Measurements from ENCODE around the gene DCAF8.
A peak's percentile ranks its signal among the peaks of the same experiment; 100 is the strongest.

DCAF8 gene

DNA sequence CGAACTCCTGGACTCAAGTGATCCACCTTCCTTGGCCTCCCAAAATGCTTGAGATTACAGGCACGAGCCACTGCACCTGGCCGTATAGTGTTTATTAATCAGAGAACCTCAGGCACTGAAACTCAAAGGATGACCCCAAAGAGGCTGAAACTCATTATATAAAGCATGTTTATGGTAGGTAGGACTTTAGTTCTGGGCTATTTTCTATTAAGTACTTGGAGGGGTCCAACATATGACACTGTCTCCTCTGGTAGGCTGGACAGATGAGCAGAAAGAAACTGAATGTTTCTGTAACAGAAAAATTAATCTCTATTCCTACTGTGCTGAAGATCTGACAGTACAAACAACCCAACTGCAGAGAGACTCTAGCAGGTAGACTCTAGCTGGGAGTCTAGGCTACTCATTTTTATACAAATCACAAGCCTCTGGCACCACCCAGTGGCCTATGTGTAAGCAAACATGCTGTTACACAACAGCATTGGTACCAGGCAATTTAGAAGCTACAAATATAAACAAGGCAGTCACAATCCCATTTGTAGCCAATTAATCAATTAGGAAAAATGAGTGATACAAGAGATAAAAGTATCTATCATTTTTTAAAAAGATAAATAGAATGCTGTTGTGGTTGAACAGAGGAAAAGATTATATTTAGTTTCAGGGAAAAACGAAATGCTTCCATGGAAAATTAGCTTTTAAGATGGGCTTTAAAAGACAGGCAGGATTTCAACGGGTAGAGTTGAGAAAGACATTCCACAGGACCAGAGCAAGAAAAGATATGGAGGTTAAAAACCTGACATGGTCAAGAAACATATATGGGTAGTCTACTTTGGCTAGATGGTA lies 10.4 kb downstream of the DCAF8 start:
- Mint-ChIP-seq H3K27ac (peak overlapping the region; percentile 23), H3K4me3 (no peak overlapping the region), H3K4me1 (ENCODE audit: low read depth) (peaks cover 28% of the 10 kb centered on the region)

DNA sequence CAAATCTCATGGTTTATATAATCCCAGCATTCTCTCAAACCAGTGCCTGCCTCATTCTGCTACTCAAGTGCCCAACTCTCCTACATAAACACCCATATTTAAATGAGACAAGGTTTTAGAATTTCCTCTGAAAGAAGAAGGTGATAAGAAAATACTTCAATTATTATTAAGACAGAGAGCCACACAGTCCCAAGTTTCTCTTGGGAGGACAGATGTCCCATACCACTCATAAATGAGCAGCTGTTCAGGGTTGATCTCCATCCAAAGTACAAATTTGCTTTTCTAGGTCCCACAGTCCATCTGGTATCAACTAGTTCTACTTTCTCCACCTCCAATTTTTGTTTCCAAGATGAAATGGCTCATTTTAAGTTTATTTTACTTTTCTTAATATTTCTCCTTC lies 11.3 kb downstream of the DCAF8 start:
- Mint-ChIP-seq H3K4me1 (ENCODE audit: low read depth) (peaks cover 22% of the 10 kb centered on the region), H3K27ac (peak overlapping the region; percentile 61), H3K9me3 (no peaks in the 10 kb centered on the region), H3K36me3 (ENCODE audit: low read depth) (peaks cover 47% of the 10 kb centered on the region), H3K27me3 (no peaks in the 10 kb centered on the region), H3K4me3 (no peak overlapping the region)
- DNase-seq: no peak

More for the DNA sequence above, 10.4 kb downstream of the DCAF8 start:
- Mint-ChIP-seq H3K36me3 (ENCODE audit: low read depth) (peaks cover 49% of the 10 kb centered on the region), H3K27me3 (no peaks in the 10 kb centered on the region), H3K9me3 (no peaks in the 10 kb centered on the region)
- DNase-seq: peak; percentile 40

- DNase-seq: no peak
These were observed 15.3 kb downstream of the DCAF8 start for GRCh38 chr1:160247053-160247452.

GRCh38 chr1:160245434-160245833 lies 16.9 kb downstream of the DCAF8 start:
- no peak for DNase-seq
- Mint-ChIP-seq H3K4me1 (ENCODE audit: low read depth) (peaks cover 13% of the 10 kb centered on the region), H3K36me3 (ENCODE audit: low read depth) (peaks cover 53% of the 10 kb centered on the region), H3K27ac (no peak overlapping the region), H3K4me3 (no peak overlapping the region), H3K27me3 (no peaks in the 10 kb centered on the region), H3K9me3 (no peaks in the 10 kb centered on the region)

More at GRCh38 chr1:160247053-160247452, 15.3 kb downstream of the DCAF8 start:
- Mint-ChIP-seq H3K27me3 (no peaks in the 10 kb centered on the region), H3K9me3 (no peaks in the 10 kb centered on the region), H3K36me3 (ENCODE audit: low read depth) (peaks cover 54% of the 10 kb centered on the region), H3K27ac (no peak overlapping the region), H3K4me1 (ENCODE audit: low read depth) (peaks cover 22% of the 10 kb centered on the region), H3K4me3 (no peak overlapping the region)

GRCh38 chr1:160244209-160244608 lies 18.1 kb downstream of the DCAF8 start:
- no peak overlapping the region for H3K4me3 Mint-ChIP-seq
- H3K9me3 Mint-ChIP-seq: no peaks in the 10 kb centered on the region
- DNase-seq: no peak
- no peak overlapping the region for H3K27ac Mint-ChIP-seq
- H3K4me1 Mint-ChIP-seq (ENCODE audit: low read depth): peaks cover 9% of the 10 kb centered on the region
- no peaks in the 10 kb centered on the region for H3K27me3 Mint-ChIP-seq
- peaks cover 61% of the 10 kb centered on the region for H3K36me3 Mint-ChIP-seq (ENCODE audit: low read depth)

GRCh38 chr1:160243767-160244166 lies 18.6 kb downstream of the DCAF8 start:
- peaks cover 65% of the 10 kb centered on the region for H3K36me3 Mint-ChIP-seq (ENCODE audit: low read depth)
- H3K27me3 Mint-ChIP-seq: no peaks in the 10 kb centered on the region
- H3K4me1 Mint-ChIP-seq (ENCODE audit: low read depth): peaks cover 9% of the 10 kb centered on the region
- H3K27ac Mint-ChIP-seq: peak overlapping the region; percentile 35
- H3K9me3 Mint-ChIP-seq: no peaks in the 10 kb centered on the region
- DNase-seq: no peak
- H3K4me3 Mint-ChIP-seq: no peak overlapping the region

DNA sequence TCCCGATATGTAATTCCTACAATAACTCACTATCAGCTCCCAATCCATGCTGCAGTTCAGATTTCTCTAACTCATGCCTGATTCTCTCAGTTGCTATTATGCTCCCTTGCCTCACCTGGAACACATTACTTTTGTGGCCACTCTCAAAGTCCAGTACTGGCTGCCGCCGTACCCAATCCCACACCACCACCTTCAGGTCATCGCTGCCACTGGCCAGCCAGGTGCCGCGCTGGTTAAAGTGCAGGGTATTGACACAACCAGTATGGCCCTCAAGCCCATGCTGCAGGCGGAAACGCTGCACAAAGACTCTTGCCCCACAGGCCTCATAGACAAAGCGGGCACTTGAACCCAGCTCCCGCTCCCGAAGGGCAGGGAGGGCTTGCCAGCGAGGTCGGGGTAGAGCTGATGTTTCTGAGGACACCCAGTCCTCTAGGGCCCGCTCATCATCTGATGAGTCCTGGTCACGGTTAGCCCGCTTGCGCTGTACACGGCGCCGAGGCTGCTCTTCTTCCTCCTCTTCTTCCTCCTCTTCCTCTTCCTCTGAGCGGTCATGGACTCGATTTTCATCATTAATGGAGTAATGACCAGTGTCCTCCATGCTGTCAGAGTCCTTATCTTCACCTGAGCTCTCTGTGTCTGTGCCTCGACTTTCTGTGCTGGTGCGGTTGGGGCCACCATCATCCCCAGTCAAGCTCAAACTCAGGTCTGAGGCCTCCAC lies 22.6 kb downstream of the DCAF8 start:
- H3K9me3 Mint-ChIP-seq: no peaks in the 10 kb centered on the region
- H3K27me3 Mint-ChIP-seq: no peaks in the 10 kb centered on the region
- DNase-seq: no peak
- peaks cover 89% of the 10 kb centered on the region for H3K36me3 Mint-ChIP-seq (ENCODE audit: low read depth)
- no peak overlapping the region for H3K27ac Mint-ChIP-seq
- H3K4me1 Mint-ChIP-seq (ENCODE audit: low read depth): peaks cover 3% of the 10 kb centered on the region
- no peak overlapping the region for H3K4me3 Mint-ChIP-seq

GRCh38 chr1:160238408-160238807 lies 23.9 kb downstream of the DCAF8 start:
- H3K27ac Mint-ChIP-seq: no peak overlapping the region
- DNase-seq: no peak
- peaks cover 93% of the 10 kb centered on the region for H3K36me3 Mint-ChIP-seq (ENCODE audit: low read depth)
- H3K4me1 Mint-ChIP-seq (ENCODE audit: low read depth): peaks cover 12% of the 10 kb centered on the region
- no peak overlapping the region for H3K4me3 Mint-ChIP-seq
- H3K27me3 Mint-ChIP-seq: no peaks in the 10 kb centered on the region
- H3K9me3 Mint-ChIP-seq: no peaks in the 10 kb centered on the region

DNA sequence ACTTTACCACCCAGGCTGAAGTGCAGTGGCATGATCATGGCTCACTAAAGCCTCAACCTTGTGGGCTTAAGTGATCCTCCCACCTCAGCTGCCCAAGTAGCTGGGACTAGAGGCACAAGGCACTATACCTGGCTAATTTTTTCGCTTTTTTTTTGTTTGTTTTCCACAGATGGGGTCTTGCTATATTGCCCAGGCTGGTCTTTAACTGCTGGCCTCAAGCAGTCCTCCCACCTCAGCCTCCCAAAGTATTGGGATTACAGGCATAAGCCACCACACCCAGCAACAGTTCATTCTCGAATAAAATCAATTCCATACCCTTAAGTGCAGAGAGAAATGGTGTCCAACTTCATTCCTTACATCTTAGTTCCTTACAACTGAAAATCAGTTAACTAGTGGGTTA lies 24.8 kb downstream of the DCAF8 start:
- no peak for DNase-seq
- peaks cover 93% of the 10 kb centered on the region for H3K36me3 Mint-ChIP-seq (ENCODE audit: low read depth)
- no peaks in the 10 kb centered on the region for H3K27me3 Mint-ChIP-seq
- no peaks in the 10 kb centered on the region for H3K9me3 Mint-ChIP-seq
- H3K27ac Mint-ChIP-seq: no peak overlapping the region
- peaks cover 14% of the 10 kb centered on the region for H3K4me1 Mint-ChIP-seq (ENCODE audit: low read depth)
- no peak overlapping the region for H3K4me3 Mint-ChIP-seq

DNA sequence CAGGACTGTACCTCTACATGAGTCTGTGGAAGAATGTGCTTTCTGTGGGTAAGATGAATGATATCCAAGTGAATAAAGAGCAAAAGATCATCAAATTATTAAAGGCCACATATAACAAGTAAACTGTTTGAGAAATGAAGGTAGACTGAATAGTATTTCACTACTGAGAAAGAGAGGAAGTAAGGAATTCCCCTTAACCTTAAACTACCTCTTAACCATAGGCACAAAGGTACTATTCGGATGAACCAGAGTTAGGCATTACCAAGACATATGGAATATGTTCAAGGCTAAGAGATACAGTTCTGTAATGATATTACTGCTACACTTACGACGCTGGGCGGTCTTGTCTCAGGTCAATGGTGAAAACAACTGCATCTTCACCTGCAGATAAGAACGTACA lies 25.5 kb downstream of the DCAF8 start:
- no peak overlapping the region for H3K4me3 Mint-ChIP-seq
- peaks cover 92% of the 10 kb centered on the region for H3K36me3 Mint-ChIP-seq (ENCODE audit: low read depth)
- H3K27me3 Mint-ChIP-seq: no peaks in the 10 kb centered on the region
- H3K9me3 Mint-ChIP-seq: no peaks in the 10 kb centered on the region
- DNase-seq: no peak
- peaks cover 14% of the 10 kb centered on the region for H3K4me1 Mint-ChIP-seq (ENCODE audit: low read depth)
- peak overlapping the region; percentile 47 for H3K27ac Mint-ChIP-seq

- Mint-ChIP-seq H3K4me1 (ENCODE audit: low read depth) (peaks cover 14% of the 10 kb centered on the region), H3K27me3 (no peaks in the 10 kb centered on the region), H3K36me3 (ENCODE audit: low read depth) (peaks cover 93% of the 10 kb centered on the region), H3K27ac (no peak overlapping the region), H3K4me3 (no peak overlapping the region), H3K9me3 (no peaks in the 10 kb centered on the region)
- no peak for DNase-seq
These were observed 29.4 kb downstream of the DCAF8 start for GRCh38 chr1:160232911-160233310.

DNA sequence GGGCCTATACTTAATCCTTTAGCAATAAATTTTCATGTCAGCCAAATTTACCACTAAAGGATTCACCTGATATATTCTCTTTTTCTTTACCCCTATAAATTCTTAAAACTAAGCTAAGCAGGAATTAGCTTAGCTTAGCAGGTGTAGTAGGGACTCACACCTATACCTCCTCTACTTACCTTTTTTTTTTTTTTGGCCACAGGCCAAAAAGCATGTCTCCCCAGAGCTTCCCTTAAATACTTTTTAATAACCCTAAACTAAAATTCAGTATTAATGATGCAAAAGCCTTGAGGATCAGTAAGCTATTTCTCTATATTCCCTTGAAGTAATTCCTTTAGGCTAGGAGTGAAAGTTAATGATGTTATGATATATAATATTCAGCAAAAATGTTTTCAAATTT lies 33.9 kb downstream of the DCAF8 start:
- Mint-ChIP-seq H3K9me3 (no peaks in the 10 kb centered on the region), H3K27ac (no peak overlapping the region), H3K36me3 (ENCODE audit: low read depth) (peaks cover 65% of the 10 kb centered on the region), H3K27me3 (no peaks in the 10 kb centered on the region), H3K4me1 (ENCODE audit: low read depth) (peaks cover 2% of the 10 kb centered on the region), H3K4me3 (no peak overlapping the region)
- DNase-seq: no peak

DNA sequence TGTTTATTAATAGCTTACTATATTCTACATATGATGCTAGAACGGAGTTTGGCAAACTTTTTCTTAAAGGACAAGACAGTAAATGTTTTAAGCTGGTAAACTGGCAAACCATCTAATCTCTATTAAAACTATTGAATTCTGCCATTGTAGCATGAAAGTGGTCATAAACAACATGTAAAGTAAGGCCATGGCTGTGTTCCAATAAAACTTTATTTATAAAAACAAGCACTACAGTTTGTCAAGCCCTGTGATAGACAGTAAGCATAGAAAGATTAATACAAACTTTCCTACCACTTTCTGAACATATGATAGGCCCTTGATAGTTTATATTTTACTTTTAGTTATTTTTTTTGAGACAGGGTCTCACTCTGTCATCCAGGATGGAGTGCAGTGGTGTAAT lies 34.8 kb downstream of the DCAF8 start:
- Mint-ChIP-seq H3K4me3 (no peak overlapping the region), H3K9me3 (no peaks in the 10 kb centered on the region)

DNA sequence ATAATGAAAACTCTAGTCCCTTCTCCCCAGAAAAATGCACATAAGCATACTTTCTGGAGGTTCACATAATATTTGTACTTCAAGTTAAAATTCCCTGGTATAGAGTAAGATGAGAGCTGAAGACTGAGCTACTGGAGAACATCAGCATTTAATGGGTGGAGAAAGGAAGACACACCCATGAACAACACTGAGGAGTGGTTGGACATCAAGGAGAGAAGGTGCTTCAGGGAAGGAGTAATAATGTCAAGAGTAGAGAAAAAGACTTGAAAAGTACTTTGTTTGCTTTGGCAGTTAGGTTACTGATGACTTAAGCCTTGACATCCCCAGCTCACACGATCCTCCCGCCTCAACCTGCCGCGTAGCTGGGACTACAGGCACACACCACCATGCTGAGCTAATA lies 35.3 kb downstream of the DCAF8 start:
- H3K4me3 Mint-ChIP-seq: no peak overlapping the region
- H3K36me3 Mint-ChIP-seq (ENCODE audit: low read depth): peaks cover 66% of the 10 kb centered on the region
- H3K27me3 Mint-ChIP-seq: no peaks in the 10 kb centered on the region

More for the DNA sequence above, 34.8 kb downstream of the DCAF8 start:
- Mint-ChIP-seq H3K4me1 (ENCODE audit: low read depth) (no peaks in the 10 kb centered on the region), H3K27me3 (no peaks in the 10 kb centered on the region), H3K36me3 (ENCODE audit: low read depth) (peaks cover 65% of the 10 kb centered on the region), H3K27ac (no peak overlapping the region)
- DNase-seq: no peak

DNA sequence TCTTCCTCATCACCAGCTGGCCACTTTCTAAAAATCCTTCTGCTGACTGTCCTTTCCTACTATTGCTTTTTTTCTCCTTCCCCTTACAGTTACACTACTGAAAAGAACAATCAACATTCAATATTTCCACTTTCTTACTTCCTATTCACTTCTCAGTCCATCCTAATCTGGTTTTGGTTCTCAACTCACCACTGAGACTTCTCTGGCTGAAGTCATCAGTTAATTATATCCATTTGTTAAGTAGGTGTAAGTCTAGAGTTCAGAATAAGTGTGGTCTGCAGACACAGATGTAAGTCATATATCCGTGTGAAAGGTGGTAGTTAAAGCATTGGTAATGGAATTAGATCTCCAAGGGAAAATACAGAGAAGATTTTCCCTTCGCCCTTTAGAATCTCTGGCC lies 35.7 kb downstream of the DCAF8 start:
- Mint-ChIP-seq H3K27ac (no peak overlapping the region), H3K4me1 (ENCODE audit: low read depth) (no peaks in the 10 kb centered on the region), H3K9me3 (no peaks in the 10 kb centered on the region), H3K36me3 (ENCODE audit: low read depth) (peaks cover 66% of the 10 kb centered on the region), H3K27me3 (no peaks in the 10 kb centered on the region), H3K4me3 (no peak overlapping the region)
- DNase-seq: no peak

More for the DNA sequence above, 35.3 kb downstream of the DCAF8 start:
- Mint-ChIP-seq H3K4me1 (ENCODE audit: low read depth) (no peaks in the 10 kb centered on the region), H3K9me3 (no peaks in the 10 kb centered on the region), H3K27ac (no peak overlapping the region)
- no peak for DNase-seq

Measured in activated T-cell treated with anti-CD3 and anti-CD28 coated beads, Interleukin-2, amount 50 U/mL, for 24 hours (primary cell).